ENCODE measurements around the gene SAC3D1. TPM values are rescaled to one million over a fixed set of nuclear protein-coding genes. Genes with fewer than 3 reads are reported as not detected.

Gene SAC3D1
- total RNA-seq, 1 donor from 2014 or later: 49.0 TPM

DNA sequence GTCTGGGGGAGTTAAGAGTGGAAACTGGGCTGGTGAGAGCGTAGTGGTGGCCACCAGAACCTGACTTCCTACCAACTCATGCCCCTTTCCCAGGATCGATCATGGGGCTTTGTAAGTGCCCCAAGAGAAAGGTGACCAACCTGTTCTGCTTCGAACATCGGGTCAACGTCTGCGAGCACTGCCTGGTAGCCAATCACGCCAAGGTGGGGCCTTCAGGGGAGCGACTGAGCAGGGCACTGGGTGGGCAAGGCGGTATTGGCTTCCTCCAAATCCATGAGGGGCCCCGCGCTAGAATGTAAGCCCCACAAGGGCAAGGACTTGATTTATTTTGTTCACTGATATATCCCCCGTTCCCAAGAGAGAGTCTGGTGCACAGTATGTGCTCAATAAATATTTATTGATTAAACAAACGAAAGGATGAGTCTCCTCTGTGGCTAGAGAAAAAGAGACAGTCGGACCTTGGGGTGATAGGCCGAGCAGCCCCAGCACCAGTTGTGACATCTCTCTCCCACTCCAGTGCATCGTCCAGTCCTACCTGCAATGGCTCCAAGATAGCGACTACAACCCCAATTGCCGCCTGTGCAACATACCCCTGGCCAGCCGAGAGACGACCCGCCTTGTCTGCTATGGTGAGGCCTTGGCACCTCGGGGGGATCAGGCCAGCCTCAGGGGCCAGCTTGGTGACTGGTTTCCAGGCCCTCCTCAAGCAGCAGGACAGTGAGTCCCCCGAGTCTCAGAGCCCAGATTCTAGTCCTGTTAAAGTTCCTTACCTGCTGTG, 43.8 kb downstream of the SAC3D1 start:
- H3K4me3 ChIP-seq (ENCODE audit: low read depth, low read length): peak overlapping the region; percentile 81
- TF ChIP-seq, protein P1, sequence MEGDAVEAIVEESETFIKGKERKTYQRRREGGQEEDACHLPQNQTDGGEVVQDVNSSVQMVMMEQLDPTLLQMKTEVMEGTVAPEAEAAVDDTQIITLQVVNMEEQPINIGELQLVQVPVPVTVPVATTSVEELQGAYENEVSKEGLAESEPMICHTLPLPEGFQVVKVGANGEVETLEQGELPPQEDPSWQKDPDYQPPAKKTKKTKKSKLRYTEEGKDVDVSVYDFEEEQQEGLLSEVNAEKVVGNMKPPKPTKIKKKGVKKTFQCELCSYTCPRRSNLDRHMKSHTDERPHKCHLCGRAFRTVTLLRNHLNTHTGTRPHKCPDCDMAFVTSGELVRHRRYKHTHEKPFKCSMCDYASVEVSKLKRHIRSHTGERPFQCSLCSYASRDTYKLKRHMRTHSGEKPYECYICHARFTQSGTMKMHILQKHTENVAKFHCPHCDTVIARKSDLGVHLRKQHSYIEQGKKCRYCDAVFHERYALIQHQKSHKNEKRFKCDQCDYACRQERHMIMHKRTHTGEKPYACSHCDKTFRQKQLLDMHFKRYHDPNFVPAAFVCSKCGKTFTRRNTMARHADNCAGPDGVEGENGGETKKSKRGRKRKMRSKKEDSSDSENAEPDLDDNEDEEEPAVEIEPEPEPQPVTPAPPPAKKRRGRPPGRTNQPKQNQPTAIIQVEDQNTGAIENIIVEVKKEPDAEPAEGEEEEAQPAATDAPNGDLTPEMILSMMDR (conservative IDR thresholded peaks at IDR 0.05; ENCODE audit: low read depth, low read length): no peak
- no peak for DNase-seq (ENCODE audit: low read depth)

DNA sequence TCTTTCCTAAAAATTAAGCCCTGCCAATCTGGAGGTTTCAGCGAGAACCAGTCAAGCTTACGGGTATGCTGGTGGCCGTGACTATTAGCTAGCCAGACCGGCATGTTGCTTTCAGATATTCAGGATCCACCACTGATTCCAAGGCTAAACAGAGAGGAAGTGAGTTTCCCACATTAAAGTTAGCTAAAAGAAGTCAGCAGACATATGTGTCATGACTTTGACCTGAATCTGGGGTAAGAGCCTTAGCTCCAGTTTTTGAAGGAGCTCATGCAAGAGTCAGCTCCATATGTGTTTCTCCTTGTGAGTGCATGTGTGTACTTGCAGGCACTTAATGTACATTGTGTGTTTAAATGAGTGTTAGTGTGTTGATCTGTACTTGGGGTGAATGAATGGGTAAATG, 44.4 kb downstream of the SAC3D1 start:
- DNase-seq (ENCODE audit: low read depth): no peak
- no peak overlapping the region for H3K4me3 ChIP-seq (ENCODE audit: low read depth, low read length)
- TF ChIP-seq, protein P1 (conservative IDR thresholded peaks at IDR 0.05; ENCODE audit: low read depth, low read length): no peak

DNA sequence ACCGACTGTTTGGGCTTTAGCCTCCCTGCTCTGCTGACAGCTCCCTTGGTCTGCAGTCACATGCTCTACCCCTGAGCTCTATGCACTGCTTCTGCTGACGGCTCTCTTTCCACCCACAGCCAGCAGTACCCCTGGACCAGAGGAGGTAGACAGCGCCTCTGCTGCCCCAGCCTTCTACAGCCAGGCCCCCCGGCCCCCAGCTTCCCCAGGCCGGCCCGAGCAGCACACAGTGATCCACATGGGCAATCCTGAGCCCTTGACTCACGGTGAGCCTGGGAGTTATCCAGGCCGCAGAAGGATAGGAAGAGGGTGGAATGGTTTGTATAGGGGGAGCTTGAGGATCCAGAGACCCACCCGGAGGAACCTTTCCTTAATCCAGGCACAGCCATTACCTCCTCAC, 45.8 kb downstream of the SAC3D1 start:
- no peak for DNase-seq (ENCODE audit: low read depth)
- TF ChIP-seq, protein P1 (conservative IDR thresholded peaks at IDR 0.05; ENCODE audit: low read depth, low read length): no peak
- no peak overlapping the region for H3K4me3 ChIP-seq (ENCODE audit: low read depth, low read length)

DNA sequence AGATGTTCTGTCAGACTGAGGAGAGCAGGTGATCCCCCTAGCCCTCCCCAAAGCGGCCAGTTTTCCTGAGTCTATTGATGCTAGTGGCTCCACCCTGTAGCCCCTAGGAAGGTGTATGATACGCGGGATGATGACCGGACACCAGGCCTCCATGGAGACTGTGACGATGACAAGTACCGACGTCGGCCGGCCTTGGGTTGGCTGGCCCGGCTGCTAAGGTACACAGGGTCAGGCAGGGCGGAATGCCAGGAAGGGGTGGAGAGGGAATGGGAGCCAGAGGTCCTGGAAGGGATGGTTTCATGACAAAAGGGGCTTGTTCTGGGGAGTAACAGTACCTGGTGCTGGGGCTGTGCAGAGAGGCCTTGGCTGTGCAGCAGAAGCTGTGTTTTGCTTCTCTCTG, 46.2 kb downstream of the SAC3D1 start:
- DNase-seq (ENCODE audit: low read depth): no peak
- H3K4me3 ChIP-seq (ENCODE audit: low read depth, low read length): no peak overlapping the region
- TF ChIP-seq, protein P1 (conservative IDR thresholded peaks at IDR 0.05; ENCODE audit: low read depth, low read length): no peak

DNA sequence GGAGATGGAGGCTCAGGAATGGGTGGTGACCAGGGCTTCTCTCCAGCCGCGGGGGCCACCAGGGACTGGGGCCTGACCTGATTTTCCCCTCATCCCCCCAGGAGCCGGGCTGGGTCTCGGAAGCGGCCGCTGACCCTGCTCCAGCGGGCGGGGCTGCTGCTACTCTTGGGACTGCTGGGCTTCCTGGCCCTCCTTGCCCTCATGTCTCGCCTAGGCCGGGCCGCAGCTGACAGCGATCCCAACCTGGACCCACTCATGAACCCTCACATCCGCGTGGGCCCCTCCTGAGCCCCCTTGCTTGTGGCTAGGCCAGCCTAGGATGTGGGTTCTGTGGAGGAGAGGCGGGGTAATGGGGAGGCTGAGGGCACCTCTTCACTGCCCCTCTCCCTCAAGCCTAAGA, 46.8 kb downstream of the SAC3D1 start:
- DNase-seq (ENCODE audit: low read depth): no peak
- H3K4me3 ChIP-seq (ENCODE audit: low read depth, low read length): no peak overlapping the region
- TF ChIP-seq, protein P1 (conservative IDR thresholded peaks at IDR 0.05; ENCODE audit: low read depth, low read length): no peak

DNA sequence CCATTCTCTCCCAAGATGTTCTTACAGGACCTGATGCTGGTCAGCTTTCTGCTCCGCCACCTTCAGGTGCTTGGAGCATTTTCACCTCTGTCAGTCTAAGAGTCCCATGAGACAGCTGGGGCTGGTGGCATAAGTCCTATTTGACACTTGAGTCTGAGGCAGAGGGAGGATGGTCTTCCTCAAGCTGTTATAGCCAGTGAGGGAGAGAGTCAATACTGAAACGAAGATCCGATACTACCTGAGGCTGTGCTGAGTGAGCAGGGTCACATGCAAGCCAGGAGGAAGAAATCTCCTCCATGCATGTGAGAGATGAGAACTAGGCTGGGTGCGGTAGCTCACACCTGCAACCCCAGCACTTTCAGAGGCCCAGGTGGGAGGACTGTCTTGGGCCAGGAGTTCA, 48.6 kb downstream of the SAC3D1 start:
- TF ChIP-seq, protein P1 (conservative IDR thresholded peaks at IDR 0.05; ENCODE audit: low read depth, low read length): no peak
- no peak for DNase-seq (ENCODE audit: low read depth)
- H3K4me3 ChIP-seq (ENCODE audit: low read depth, low read length): no peak overlapping the region

DNA sequence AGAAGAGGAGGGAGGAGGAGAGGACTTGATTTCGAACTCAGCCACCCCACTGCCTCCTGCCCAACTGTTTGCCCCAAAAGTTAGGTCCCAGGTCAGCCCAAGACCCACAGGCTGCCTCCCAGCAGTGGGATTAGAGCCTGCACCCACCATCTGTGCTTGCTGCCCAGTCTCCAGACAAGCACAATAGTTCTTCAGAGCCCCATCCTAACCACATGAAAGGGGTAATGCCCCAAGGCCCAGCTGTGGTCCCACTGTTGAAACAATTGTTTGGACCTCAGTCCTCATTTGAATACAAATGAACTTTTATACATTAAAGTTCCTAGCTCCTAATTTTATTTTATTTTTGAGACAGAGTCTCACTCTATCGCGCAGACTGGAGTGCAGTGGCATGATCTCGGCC, 49.6 kb downstream of the SAC3D1 start:
- H3K4me3 ChIP-seq (ENCODE audit: low read depth, low read length): no peak overlapping the region
- TF ChIP-seq, protein P1 (conservative IDR thresholded peaks at IDR 0.05; ENCODE audit: low read depth, low read length): no peak
- no peak for DNase-seq (ENCODE audit: low read depth)
